Anterior cingulate cortex (tissue), 58 donors: ENCODE results near the gene BCAS1.

Experiments
- DNase-seq, 58 donors: peaks; one replicate each; lab custom pipeline; 2025; lab: John Stamatoyannopoulos, UW

Gene BCAS1

DNA sequence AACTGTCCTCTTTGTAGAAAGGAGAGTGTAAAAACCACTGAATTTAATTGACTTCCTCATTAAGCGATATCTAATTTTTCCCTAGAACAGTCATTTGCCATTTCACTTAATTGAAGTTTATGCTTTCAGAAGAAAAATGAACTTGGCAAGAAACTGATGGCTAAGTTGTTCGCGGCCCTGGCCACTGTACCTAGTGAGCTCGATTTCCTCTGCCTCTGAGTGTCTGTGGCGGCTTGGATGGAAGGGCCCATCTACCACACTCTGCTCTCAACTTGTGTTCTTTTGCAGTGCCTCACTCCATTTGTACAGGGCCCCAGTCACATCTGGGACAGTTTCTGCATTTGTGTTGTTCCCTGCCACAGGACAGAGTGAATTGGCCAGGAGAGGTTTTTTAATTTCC, 102.9 kb downstream of the BCAS1 start:
- DNase-seq = no peak

DNA sequence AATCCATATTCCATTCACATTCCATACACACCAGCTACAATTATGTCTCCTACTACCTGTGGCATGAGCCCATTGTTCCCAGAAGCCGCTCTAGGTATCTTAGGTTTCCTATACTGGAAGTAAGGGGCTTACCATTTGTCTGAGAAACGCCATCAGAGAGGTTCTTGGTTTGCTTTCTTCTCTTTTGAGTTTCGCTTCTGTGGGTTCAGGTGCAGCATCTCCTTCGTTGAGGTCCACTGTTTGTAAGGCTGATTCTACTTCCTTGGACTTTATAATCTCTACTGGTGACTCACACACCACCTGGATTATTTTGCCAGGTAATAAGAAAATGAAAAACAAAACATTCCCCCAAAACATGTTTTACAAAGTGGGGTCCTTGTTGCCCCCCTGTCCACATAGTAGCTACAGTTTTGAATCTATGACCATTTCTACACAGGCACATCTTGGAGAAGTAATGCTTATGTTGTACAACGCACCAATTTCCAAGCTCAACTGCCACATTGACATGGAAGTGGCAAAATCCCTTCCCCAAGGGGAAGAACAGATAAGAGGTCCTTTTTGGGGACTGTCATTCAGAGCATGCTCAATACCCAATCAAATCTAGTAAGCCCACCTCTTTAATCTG, 103.5 kb downstream of the BCAS1 start:
- no peak for DNase-seq

DNA sequence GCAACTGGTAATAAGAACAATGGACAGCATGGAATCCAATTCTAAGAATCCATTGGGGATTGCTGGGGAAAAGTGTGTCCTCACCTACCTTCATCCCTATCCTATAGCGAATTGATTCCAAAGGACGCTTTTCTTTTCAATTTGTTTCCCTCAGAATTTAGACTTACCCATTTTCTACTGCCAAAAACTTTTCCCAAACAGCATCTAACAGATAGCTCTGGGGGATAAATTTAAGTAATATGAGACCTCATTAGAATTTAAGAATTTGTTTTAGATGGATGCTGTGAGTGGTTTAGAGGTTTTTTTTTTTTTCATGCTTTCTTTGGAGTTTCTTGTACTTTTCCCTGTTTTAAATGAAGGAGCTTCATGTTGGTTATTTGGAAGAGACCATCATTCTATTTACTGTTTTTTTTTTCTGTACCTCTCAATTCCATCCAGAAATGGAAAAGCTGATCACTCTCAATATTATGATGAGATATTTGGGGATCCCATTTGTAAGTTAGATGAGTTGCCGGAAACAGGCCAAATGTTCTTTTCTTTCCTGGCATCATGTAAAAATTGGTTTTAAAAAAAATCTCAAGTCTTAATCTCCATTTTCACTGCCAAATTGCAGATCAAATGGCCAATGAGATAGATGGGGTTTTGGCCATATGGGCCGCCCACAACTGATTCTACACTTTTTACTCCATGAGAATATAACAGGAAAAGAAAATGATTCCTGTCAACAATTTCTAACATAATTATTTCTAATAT, 105.7 kb downstream of the BCAS1 start:
- DNase-seq = no peak

DNA sequence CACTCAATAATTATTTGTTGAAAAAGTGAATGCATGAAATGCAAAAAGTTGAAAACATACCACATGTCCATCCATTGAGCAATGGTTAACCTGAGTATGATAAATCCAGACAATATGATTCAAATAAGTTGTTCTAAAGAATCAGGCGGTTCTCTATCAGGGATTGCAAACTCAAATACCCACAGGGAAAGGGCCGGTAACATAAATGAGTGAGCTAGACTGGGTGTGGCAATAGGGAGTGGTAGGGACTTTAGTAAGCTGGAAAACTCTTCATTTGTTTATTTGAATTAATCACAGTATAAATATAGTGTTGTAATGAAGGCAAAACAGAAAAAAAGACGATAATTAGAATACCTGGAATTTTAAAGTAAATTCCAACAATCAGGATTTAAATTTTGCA, 106.3 kb downstream of the BCAS1 start:
- no peak for DNase-seq

DNA sequence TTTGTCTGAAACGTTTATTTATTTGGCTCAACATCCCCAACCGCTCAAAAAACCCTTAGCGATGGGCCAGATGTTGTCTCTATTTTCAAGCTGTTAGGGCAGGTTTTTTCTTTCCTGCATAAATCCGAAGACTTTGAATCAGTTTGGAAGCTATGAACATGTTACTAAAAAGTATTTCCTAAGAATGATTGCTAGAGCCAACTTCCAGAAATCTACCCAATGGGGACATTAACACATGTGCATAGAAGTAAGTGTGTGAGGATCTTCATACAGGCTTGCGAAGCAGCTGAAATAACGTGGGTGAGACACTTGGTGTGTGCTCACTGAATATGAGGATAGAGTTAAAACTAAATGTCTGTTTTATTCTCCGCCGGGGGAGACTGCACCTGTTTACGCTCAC, 106.8 kb downstream of the BCAS1 start:
- no peak for DNase-seq

DNA sequence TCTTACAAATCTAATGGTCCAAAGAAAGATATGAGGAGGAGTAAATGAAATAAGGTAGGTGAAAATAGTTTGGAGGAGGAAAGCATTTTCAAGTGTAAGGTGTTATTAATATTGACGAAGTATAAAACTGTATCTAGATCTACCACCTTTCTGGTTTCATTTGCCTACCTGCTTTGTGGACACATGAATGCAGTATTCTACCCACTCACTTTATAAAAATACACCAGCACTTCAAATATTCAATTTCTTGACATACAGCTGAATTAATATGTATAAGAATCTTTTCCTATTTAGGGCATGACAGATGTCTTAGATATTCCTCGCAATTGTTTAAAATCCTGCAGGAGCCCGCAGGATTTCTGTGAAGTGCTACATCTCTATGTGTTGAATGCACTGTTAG, 108.0 kb downstream of the BCAS1 start:
- no peak for DNase-seq

DNA sequence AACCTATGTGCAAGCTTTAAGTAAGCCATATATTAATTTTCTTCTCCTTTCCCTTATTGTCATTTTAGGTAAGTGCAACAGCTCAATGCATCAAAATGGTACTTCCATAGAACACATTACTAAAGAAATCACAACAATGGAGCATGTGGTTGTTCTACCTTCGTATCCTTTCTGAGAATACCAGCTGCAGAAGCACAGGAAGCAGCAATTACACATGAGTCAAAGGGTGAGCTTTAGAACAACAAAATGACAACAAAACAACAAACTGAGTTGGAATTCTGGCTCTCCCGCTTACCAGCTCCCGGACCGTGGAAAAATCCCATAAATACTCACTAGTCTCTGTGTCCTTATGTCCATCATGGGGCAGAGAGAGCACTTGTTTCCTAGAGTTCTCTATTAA, 108.9 kb downstream of the BCAS1 start:
- no peak for DNase-seq

DNA sequence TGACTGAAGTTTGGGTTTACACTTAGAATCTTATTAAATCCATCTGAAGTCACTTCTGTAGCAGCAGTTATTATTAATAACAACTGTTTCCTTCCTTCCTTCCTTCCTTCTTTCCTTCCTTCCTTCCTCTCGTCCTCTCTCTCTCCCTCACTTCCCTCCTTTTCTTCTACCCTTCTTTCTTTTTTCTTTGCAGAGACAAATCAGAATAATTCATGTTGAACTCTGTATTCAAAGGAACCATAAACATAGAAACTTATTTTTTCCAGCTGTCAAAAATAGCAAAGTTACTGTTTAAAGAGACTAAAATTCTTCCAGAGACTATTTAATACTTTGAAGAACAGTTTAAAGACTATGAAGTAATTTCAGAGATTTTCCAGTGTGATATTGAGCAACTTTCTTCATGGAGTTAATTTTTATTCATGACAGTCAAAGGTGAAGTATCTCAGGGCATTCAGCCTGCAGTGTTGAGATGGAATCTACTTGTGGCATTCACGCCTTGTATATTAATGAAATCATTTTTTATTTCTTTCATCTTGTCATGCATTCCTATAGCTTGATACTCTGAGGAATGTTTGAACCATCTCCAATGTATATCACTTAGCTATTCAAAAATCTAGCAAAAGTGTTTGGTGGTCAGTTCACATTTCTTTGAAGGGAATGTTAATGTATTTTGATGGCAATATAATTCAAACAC, 109.7 kb downstream of the BCAS1 start:
- DNase-seq = no peak

DNA sequence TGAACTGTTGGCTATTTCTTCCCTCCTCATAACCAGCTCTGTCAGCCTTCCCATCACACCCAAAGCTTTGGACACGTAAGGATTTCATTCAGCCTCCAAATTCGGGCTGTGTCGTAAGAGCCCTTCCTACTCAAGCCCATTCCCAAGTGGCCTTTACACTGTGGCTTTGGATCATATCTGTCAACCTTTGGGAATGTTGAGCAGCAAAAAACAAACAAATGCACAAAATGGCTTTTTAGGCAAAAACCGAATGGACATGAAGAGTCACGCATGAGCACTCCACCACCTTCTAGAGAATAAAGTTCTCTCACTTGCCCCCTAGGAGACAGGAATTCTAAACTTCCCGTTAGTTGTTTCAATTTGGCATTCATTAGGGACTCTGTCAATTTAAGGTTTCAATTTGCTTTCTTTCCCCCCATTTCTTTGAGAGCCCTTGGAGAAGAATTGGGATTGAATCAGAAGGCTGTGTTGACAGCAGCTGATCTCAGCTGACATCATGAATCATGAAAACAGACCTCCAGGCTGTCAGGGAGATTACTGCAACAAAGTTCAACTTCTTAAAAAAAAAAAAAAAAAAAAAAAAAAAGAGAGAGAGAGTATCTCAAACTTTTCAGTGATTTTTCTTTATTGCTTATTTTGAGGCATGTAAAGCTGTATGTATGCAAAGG, 110.3 kb downstream of the BCAS1 start:
- no peak for DNase-seq

DNA sequence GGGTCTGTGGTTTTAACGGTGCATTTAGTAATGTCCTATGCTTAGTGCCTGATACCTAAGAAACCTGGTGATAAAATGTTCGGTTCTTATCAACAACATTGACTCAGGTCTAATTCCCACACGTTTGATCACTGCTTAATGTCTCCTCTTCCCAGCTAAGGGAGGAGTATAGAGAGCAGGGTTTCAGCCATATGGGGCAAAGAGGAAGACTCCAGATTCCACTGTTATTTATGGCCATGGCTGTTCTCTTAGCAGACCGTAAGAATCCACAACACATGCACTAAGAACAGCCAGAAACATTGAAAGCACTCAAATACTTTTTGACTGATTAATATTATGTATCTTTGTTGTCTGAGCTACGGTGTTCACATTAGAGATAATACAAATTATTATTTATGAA, 112.1 kb downstream of the BCAS1 start:
- DNase-seq = no peak

DNA sequence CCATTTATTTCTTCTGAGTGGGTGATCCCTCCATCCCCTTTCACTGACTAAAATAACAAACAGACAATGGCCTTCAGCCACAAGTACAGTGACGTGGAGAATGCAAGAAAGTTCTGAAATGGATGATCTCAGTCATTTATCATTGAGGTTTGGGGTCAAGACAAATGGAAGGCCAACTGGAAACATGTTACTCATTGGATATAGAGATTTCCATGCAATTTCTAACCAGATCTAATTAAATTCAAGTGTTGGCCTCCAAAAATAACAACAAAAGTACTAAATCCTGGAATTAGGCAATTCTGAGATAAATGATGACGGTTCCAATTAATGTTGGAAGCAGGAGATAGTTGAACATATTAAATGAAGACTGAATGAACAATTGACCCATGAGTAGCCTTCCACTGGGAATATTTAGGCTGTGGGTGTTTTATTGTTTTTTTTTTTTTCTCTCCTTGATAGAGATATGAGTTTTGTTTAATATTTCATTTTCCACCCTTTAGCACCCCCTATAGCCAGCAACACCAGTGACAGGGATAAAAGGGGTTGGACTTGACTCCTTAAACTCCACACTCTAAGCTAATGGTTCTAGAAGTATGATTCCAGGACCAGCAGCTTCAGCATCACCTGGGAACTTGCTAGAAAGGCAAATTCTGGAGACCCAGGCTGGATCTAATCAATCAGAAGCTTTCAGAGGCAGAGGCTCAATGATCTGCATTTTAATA, 112.8 kb downstream of the BCAS1 start:
- no peak for DNase-seq

DNA sequence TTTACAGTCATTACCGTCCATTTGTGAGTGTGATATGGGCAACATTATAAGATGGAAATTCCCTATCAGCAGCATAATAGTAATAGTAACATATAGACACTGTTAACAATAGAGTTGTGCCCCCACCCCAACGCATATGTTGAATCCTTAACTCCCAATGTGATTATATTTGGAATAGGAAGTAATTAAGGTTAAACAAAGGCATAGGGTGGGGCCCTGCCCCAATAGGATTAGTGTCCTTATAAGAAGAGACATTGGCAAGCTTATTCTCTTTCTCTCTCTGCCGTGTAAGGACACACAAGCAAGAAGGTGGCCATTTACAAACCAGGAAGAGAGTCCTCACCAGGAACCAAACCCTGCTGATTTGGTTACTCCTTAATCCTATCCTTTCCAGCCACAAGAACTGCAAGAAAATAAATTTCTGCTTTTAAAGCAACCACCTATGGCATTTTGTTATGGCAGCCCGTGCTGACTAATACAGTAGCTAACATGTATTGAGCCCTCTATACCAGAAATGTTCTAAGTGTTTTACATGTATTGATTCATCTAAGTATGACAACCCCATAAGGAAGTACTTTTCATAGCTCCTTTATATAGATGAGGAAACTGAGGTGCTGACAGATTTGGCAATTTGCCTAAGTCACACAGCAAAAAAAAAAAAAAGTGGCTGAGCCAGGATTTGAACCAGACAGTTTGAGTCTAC, 114.2 kb downstream of the BCAS1 start:
- no peak for DNase-seq

DNA sequence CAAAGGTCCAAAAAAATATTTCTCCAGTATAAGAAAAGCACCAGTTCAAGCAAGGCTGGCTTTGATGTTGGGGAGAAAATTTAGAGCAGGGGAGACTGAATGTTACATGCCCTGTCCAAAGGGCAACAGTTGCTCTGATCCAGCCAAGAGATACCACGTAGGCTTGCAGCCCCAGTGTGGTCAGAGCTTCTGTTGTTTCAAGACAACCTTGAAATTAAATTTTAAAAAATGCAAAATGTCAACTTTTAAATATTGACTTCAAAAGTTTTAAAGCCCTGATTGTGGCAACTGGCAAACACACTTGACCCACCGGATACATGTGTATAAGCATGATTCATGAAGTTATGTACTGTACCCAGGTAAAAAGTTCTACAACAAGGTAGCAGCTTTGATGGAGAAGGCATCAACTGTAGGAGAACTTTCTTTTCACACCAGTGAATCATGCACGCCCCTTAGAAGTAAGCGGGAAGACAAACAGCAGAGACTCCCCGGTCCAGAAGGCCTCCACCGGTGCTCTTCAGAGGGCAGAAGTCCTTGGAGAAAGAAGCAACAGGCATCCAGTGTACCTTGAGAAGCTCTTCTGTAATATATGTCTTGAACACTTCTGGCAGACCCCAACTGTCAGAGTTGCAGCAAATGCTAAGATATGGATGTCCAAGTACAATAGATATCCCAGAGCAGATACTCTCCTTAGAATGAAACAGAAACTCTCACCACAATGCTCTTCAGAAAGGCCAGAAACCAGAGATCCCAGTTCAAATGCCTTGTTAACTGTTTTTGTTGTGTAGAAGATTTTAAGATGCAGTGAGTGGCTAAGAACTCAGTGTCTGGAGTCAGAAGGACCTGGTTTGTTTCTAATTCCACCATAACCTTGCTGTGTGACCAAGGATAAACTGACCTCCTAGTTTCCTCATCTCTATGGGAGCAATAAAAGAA, 115.4 kb downstream of the BCAS1 start:
- no peak for DNase-seq

DNA sequence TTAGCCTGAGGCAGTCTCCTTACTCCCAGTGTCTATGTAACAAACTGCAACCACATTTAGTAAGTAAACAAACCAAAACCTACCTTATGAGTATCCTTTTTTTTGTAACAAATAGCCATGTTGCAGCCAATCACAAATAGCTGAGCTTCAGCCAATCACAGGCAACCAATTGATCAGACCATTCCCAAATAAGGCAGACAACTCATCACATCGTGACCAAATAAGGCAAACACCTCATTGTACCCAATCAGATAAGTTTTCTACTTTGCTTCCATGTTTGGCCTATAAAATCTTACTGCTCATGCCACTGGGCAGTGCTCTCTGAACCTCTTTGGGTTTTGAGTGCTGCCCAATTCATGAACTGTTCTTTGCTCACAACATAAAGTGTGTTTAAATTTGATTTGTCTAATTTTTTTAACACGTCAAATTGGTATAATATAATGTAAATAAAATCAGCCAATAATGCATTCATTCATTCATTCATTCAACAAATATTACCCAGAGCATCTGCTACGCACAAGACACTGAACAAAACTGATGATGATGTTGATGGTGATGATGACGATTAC, 117.8 kb downstream of the BCAS1 start:
- DNase-seq = no peak

DNA sequence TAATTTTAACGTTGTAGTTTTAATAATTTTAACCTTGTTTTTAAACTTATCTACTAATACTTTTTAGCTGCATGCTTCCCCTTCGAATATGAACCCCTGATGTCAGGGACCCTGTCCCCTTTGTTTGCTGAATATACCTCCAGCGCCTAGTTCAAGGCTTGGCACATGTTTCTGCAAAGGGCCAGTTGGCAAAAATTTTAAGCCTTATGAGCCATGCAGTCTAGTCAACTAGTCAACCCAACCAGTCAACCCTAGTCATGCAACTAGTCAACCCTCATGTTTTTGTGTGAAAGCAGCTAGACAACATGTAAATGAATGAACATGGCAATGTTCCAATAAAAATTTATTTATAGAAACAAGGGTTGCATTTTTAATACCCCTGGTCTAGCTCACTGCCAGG, 119.8 kb downstream of the BCAS1 start:
- no peak for DNase-seq

DNA sequence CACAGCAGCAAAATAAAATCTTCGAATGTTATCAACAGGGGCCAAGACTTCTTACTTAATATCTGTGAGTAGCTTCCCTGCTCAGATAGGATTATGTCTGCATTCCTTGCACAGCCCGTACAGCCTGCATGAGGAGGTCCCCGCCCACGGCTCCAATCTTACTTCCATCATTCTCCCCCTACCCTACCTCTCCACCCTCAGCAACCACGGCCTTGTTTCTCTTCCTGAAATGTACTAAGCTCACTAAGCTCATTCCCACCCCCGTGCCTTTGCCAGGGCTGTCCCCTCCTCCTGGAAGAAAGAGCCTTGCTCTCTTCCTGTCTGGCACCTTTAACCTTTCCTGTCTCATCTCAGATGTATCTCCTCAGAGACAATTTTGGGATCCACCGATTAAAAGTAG, 120.4 kb downstream of the BCAS1 start:
- DNase-seq = no peak

DNA sequence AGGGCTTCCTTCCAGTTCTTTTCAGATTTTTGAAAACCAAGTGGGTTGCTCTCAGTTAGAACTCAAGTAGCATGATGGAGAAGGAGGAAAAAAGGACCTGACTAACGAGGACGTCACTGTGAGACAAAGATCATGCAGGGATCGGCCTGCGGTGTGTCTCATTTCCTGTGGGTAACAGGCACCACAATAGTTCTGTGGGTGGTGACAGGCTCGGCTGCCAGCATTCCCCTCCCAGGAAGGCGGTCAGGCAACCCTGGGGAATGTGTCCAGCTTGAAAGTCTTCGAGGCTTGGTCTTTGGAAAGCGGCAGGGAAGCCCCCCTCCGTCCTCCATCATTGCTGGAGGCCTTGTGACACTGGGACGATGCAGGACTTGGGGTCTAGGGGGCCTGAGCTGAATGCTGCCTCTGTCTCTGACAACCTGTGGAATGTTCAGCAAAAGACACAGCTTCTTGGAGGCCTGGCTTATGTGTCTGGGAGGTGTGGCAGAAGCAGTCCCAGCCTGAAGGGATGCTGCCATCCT, 121.0 kb downstream of the BCAS1 start:
- peak in 3 of 58 donors; percentile 10 to 34 (median 14) for DNase-seq
